ENCODE data around the gene PCK2.

DNA sequence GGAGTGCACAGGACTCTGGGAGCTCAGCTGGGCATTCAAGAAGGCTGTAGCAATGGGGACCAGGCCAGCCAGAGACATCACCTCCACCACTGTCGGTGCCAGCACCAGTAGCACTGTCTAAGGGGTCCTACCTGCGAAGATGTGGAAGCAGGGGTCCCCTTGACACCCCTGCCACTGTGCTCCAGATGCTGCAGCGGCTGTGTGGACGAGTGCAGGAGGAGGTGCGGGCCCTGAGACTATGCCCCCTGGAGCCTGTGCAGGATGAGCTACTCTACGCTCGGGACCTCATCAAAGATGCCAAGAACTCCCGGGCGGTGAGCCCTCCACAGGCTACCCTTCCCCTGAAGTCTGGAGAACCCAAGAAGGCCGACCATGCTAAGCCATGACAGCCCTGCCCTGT lies 33.7 kb upstream of the PCK2 start:
- TF ChIP-seq, protein P1, sequence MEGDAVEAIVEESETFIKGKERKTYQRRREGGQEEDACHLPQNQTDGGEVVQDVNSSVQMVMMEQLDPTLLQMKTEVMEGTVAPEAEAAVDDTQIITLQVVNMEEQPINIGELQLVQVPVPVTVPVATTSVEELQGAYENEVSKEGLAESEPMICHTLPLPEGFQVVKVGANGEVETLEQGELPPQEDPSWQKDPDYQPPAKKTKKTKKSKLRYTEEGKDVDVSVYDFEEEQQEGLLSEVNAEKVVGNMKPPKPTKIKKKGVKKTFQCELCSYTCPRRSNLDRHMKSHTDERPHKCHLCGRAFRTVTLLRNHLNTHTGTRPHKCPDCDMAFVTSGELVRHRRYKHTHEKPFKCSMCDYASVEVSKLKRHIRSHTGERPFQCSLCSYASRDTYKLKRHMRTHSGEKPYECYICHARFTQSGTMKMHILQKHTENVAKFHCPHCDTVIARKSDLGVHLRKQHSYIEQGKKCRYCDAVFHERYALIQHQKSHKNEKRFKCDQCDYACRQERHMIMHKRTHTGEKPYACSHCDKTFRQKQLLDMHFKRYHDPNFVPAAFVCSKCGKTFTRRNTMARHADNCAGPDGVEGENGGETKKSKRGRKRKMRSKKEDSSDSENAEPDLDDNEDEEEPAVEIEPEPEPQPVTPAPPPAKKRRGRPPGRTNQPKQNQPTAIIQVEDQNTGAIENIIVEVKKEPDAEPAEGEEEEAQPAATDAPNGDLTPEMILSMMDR (IDR thresholded peaks at IDR 0.05; ENCODE audit: poor library complexity, severe bottlenecking), result no peak
- TF ChIP-seq EP300 (conservative IDR thresholded peaks at IDR 0.05; ENCODE audit: poor library complexity, severe bottlenecking), result no peak
- TF ChIP-seq POLR2AphosphoS5 (IDR thresholded peaks at IDR 0.05), result no peak
- no peak for TF ChIP-seq RAD21 (conservative IDR thresholded peaks at IDR 0.05)
- TF ChIP-seq EZH2 (IDR thresholded peaks at IDR 0.05; ENCODE audit: borderline replicate concordance, insufficient read depth, low read length, poor library complexity, severe bottlenecking), result no peak
- no peak for TF ChIP-seq TAF1 (IDR thresholded peaks at IDR 0.05; ENCODE audit: low read depth)

All from neural cell (in vitro differentiated cells).